H1 (cell line): Measurements from ENCODE around the gene FRMD5. TPM values are rescaled to one million over a fixed set of nuclear protein-coding genes. Genes with fewer than 3 reads are reported as not detected.

ENCODE experiments used
- CREB1 ChIP-seq: IDR thresholded peaks from 2 replicates; pipeline ENCODE4 v1.6.1; 2012; ENCODE audit warnings: inconsistent platforms
- KDM1A ChIP-seq: fragments of 200-600, 300-600 bp; sonication (generic); IDR thresholded peaks from 2 replicates; pipeline ENCODE4 v1.7.1; 2016; ENCODE audit warnings: mild to moderate bottlenecking, low read length, borderline replicate concordance
- polyA plus RNA-seq, 7 experiments: library from polyadenylated mRNA; depleted of rRNA in 3 of 7; stranded (reverse) in 5 of 7; unstranded in 2 of 7; fragments of >200 nt in 5 of 7; fragments of 200-250 nt in 2 of 7; gene quantifications; 1 replicate in 5 of 7; 2 replicates in 1 of 7; 4 replicates in 1 of 7; pipeline versions ENCODE4 v1.2.1 to v1.2.3, GENCODE V29; 2011 to 2013; ENCODE audit warnings: missing spikeins in 2 of 7, mixed read lengths in 2 of 7
- total RNA-seq: library from RNA; stranded (reverse); fragmentation: NEBNext Ultra II Directional; extraction: Animal tissue kit (Norgen Biotek cat#: 25700); gene quantifications from 2 replicates; pipeline ENCODE4 v1.2.1, GENCODE V29; 2021

The FRMD5 gene
- total and polyA plus RNA-seq, 2 of the 8 experiments (the other 6 are each of a cell fraction or from before 2014, with no cell fraction given): 10.1 to 12.6 TPM

GRCh38 chr15:43878446-43878845 lies 316.6 kb downstream of the FRMD5 start (continued):
- TF ChIP-seq KDM1A: no peak
- no peak for TF ChIP-seq CREB1
- TF ChIP-seq, all 59 proteins: peak for 0
